AG04450 (cell line): ENCODE results near the gene CTDSP2. TPM values are rescaled to one million over a fixed set of nuclear protein-coding genes. Genes with fewer than 3 reads are reported as not detected.

Source experiments
- CTCF ChIA-PET: fragments of 300-600, 350-600 bp; formaldehyde crosslinking; extraction: SDS; loops from one replicate; lab custom pipeline; 2022; ENCODE audit warnings: antibody characterized with exemption, inconsistent platforms; lab: Charles Lee
- POLR2A ChIA-PET: fragments of 350-600 bp; formaldehyde crosslinking; extraction: SDS; loops from one replicate; lab custom pipeline; 2021; ENCODE audit warnings: antibody characterized with exemption, inconsistent platforms; lab: Yijun Ruan, JAX
- DNase-seq: peaks from one replicate; pipeline ENCODE4 v3.0.0-alpha.2; 2011; ENCODE audit warnings: low read depth, low spot score
- H3K27ac ChIP-seq: one replicate; pipeline ENCODE4 v1.5.1; 2012; ENCODE audit warnings: low read depth, low read length, control low read depth
- H3K27me3 ChIP-seq: one replicate; pipeline ENCODE4 v1.6.0; 2012; ENCODE audit warnings: low read length; ENCODE audit not compliant: control insufficient read depth, insufficient read depth
- H3K4me3 ChIP-seq: 2 replicates; pipeline ENCODE4 v1.5.1; 2011; ENCODE audit warnings: mild to moderate bottlenecking, low read depth, low read length, control low read depth
- H3K9me3 ChIP-seq: 2 replicates; pipeline ENCODE4 v1.5.1; 2012; ENCODE audit warnings: low read length; ENCODE audit not compliant: control insufficient read depth, insufficient read depth
- polyA plus RNA-seq: library from polyadenylated mRNA; depleted of rRNA; stranded (reverse); fragments of >200 nt; gene quantifications from 2 replicates; pipeline ENCODE4 v1.2.3, GENCODE V29; 2011
- TF ChIP-seq, protein P1 (sequence below): IDR thresholded peaks from 2 replicates; pipeline ENCODE4 v1.5.1; 2011; ENCODE audit warnings: low read depth, low read length, control low read depth, inconsistent platforms

Gene CTDSP2
- polyA plus RNA-seq, 1 experiment: 292 TPM

DNA sequence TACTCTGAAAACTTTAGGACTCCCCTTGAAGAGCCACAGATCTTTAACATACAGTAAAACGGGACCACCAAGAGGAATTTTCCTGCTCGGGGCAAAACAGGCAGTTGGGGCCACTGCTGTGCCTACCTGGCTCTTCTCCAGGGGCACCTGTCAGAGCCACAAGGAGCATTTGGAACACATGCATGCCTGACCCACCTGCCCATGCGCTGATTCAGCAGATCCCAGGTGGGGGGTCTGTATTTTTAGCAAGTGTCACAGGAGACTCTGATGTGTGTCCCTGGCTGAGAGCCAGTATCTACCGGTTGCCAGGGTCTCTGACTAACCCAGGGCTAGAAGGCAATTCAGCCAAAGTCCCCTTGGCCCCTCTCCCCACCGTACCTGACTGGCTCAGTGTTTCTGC lies 6.5 kb downstream of the CTDSP2 start:
- H3K9me3 ChIP-seq: no peaks in the 10 kb centered on the region; the same call in 1 of the 2 replicates
- TF ChIP-seq, protein P1, sequence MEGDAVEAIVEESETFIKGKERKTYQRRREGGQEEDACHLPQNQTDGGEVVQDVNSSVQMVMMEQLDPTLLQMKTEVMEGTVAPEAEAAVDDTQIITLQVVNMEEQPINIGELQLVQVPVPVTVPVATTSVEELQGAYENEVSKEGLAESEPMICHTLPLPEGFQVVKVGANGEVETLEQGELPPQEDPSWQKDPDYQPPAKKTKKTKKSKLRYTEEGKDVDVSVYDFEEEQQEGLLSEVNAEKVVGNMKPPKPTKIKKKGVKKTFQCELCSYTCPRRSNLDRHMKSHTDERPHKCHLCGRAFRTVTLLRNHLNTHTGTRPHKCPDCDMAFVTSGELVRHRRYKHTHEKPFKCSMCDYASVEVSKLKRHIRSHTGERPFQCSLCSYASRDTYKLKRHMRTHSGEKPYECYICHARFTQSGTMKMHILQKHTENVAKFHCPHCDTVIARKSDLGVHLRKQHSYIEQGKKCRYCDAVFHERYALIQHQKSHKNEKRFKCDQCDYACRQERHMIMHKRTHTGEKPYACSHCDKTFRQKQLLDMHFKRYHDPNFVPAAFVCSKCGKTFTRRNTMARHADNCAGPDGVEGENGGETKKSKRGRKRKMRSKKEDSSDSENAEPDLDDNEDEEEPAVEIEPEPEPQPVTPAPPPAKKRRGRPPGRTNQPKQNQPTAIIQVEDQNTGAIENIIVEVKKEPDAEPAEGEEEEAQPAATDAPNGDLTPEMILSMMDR: no peak
- H3K27me3 ChIP-seq: no peaks in the 10 kb centered on the region
- POLR2A ChIA-PET: no interaction called here
- no peak overlapping the region for H3K4me3 ChIP-seq
- peak overlapping the region; percentile 11 for H3K27ac ChIP-seq
- DNase-seq: no peak
- CTCF ChIA-PET: no interaction called here

- Histone ChIP-seq H3K27ac (peak overlapping the region; percentile 55), H3K27me3 (no peaks in the 10 kb centered on the region), H3K4me3 (no peak overlapping the region), H3K9me3 (no peaks in the 10 kb centered on the region)
- TF ChIP-seq, protein P1: no peak
- POLR2A ChIA-PET: interaction anchor here (1.3 to 4.3 kb wide), 3 partner anchors 8 to 58 kb away, joined by 4 to 32 read pairs (median 4); partner anchors contain the start of gene CTDSP2
- CTCF ChIA-PET: interaction anchor here (0.7 to 1.4 kb wide), 2 partner anchors 14 to 58 kb away, joined by 3 to 5 read pairs; no protein-coding TSS in a partner anchor
- no peak for DNase-seq
Measured at GRCh38 chr12:57838594-57839302, 7.8 kb downstream of the CTDSP2 start.

GRCh38 chr12:57837864-57838562 lies 8.5 kb downstream of the CTDSP2 start:
- ChIA-PET POLR2A (interaction anchor here (1.3 to 4.3 kb wide), 5 partner anchors 8 to 59 kb away, joined by 3 to 32 read pairs (median 4); partner anchors contain the start of gene CTDSP2), CTCF (interaction anchor here (1.4 to 4.0 kb wide), 3 partner anchors 59 to 68 kb away, joined by 5 to 22 read pairs (median 13); no protein-coding TSS in a partner anchor)
- TF ChIP-seq, protein P1: no peak
- H3K27ac ChIP-seq: peak overlapping the region; percentile 55
- peak overlapping the region; percentile 5; the same call in 1 of the 2 replicates for H3K4me3 ChIP-seq
- no peaks in the 10 kb centered on the region for H3K27me3 ChIP-seq
- H3K9me3 ChIP-seq: no peaks in the 10 kb centered on the region
- DNase-seq: no peak

GRCh38 chr12:57836442-57837375 lies 9.8 kb downstream of the CTDSP2 start:
- TF ChIP-seq, protein P1: no peak
- H3K9me3 ChIP-seq: no peaks in the 10 kb centered on the region
- ChIA-PET POLR2A (interaction anchor here (1.4 to 4.3 kb wide), 4 partner anchors 10 to 60 kb away, joined by 3 to 32 read pairs (median 14); partner anchors contain the start of gene CTDSP2), CTCF (interaction anchor here (0.7 to 4.0 kb wide), 7 partner anchors 8 to 81 kb away, joined by 3 to 22 read pairs (median 4); no protein-coding TSS in a partner anchor)
- no peaks in the 10 kb centered on the region for H3K27me3 ChIP-seq
- H3K4me3 ChIP-seq: peak overlapping the region; percentile 45
- H3K27ac ChIP-seq: peak overlapping the region; percentile 48
- DNase-seq: peak; percentile 46
